Cardiac muscle cell (in vitro differentiated cells and primary cell): Measurements from ENCODE around the gene NOL9. TPM values are rescaled to one million over a fixed set of nuclear protein-coding genes. Genes with fewer than 3 reads are reported as not detected.

ENCODE experiments used
- DNase-seq, 2 donors: peaks; one replicate each; pipeline versions ENCODE4 v3.0.0 to v3.0.0-alpha.2; 2010 to 2017; ENCODE audit warnings: low read depth in 1 of 2, low spot score in 1 of 2
- H3K27ac ChIP-seq: fragments of 200-600 bp; sonication (generic); 2 replicates; pipeline ENCODE4 v1.5.1; 2016
- H3K27me3 ChIP-seq: fragments of 200-600 bp; sonication (generic); 2 replicates; pipeline ENCODE4 v1.6.0; 2016; ENCODE audit warnings: control low read depth
- H3K36me3 ChIP-seq: fragments of 200-600 bp; sonication (generic); 2 replicates; pipeline ENCODE4 v1.5.1; 2016; ENCODE audit warnings: control low read depth
- H3K4me1 ChIP-seq: fragments of 200-600 bp; sonication (generic); 2 replicates; pipeline ENCODE4 v1.8.1; 2017; ENCODE audit warnings: low read depth, mild to moderate bottlenecking, mixed run types
- H3K4me3 ChIP-seq: fragments of 200-600 bp; sonication (generic); 2 replicates; pipeline ENCODE4 v1.5.1; 2016; ENCODE audit warnings: mild to moderate bottlenecking
- H3K9me3 ChIP-seq: fragments of 200-600 bp; sonication (generic); 2 replicates; pipeline ENCODE4 v1.5.1; 2017; ENCODE audit warnings: low read depth, mild to moderate bottlenecking, control low read depth
- polyA plus RNA-seq: library from polyadenylated mRNA; unstranded; fragments of >200 nt; fragmentation: Nextera tagmentation; extraction: Ambion mirVana; gene quantifications from 2 replicates; pipeline ENCODE4 v1.2.1, GENCODE V29; 2016
- total RNA-seq: library from RNA; depleted of rRNA; stranded (reverse); fragments of >200 nt; gene quantifications from 2 replicates; pipeline ENCODE4 v1.2.3, GENCODE V29; 2016
- TF ChIP-seq, protein P1 (sequence below): IDR thresholded peaks from 2 replicates; pipeline ENCODE4 v1.5.1; 2012; ENCODE audit warnings: low read depth, mild to moderate bottlenecking, low read length

The NOL9 gene
- total and polyA plus RNA-seq, 2 experiments from 2014 or later, result 12.9 to 22.4 TPM

DNA sequence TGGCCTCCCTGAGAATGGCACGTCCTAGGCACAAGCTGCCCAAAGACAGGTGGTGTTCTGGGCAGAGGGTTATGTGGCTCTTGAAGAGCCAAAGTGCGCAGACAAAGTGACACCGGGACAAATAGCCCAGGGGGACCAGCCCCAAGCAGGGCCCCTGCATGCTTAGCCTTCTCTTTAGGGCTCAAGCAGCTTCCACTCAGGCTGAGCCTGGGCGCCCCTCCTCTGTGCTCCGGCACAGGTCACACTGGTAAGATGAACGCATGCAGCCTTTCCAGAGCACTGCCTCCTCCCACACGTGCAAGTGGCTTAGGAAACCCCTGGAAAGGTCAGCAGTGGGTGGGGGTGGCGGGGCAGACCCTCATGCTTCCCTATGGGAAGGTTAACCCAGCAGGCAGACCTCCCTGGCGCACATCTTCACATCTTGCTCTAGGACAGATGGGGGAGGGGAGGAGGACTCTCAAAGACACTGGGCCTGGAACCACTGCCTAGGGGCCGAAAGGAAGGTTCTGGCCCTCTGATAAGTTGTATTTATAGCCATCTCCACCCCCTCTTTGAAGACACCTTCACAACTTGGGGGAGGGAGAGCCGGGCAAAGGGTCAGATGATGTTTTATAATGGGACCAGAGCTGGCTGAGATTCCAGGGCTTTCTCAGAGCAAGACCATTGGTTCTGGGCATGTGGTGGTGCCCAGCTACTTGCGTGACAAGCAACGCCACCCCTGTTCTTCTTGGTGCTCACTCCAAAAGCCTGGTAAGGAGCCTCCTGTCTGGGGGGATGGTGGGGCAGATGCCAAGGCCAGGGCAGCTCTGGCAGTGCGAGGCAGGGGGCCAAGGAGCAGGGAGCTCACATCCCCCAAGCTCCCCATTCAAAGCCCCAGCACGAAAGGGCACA lies 42.8 kb upstream of the NOL9 start:
- H3K9me3 ChIP-seq, result no peaks in the 10 kb centered on the region
- DNase-seq, result peak in 1 of 2 donors; percentile 60
- H3K27ac ChIP-seq, result peak overlapping the region; percentile 86
- peaks cover 31% of the 10 kb centered on the region for H3K4me1 ChIP-seq
- no peaks in the 10 kb centered on the region for H3K27me3 ChIP-seq
- H3K36me3 ChIP-seq, result peaks cover 43% of the 10 kb centered on the region
- TF ChIP-seq, protein P1, sequence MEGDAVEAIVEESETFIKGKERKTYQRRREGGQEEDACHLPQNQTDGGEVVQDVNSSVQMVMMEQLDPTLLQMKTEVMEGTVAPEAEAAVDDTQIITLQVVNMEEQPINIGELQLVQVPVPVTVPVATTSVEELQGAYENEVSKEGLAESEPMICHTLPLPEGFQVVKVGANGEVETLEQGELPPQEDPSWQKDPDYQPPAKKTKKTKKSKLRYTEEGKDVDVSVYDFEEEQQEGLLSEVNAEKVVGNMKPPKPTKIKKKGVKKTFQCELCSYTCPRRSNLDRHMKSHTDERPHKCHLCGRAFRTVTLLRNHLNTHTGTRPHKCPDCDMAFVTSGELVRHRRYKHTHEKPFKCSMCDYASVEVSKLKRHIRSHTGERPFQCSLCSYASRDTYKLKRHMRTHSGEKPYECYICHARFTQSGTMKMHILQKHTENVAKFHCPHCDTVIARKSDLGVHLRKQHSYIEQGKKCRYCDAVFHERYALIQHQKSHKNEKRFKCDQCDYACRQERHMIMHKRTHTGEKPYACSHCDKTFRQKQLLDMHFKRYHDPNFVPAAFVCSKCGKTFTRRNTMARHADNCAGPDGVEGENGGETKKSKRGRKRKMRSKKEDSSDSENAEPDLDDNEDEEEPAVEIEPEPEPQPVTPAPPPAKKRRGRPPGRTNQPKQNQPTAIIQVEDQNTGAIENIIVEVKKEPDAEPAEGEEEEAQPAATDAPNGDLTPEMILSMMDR, result no peak
- H3K4me3 ChIP-seq, result no peak overlapping the region

DNA sequence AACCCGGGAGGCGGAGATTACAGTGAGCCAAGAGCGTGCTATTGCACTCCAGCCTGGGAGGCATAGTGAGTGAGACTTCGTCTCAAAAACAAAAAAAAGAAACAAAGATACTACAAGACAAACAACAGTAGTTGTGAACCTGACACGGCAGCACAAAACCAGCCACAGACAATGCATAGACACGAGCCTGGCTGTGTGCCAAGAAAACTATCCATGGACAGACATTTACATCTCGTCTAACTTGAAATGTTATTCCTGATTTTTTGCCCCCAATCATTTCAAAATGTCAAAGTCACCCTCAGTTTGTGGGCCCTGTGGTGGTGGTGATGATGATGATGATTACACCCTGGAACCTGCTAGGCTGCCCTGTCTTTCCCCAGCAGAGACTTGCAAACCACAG lies 42.0 kb upstream of the NOL9 start:
- H3K27me3 ChIP-seq, result no peaks in the 10 kb centered on the region
- no peak for DNase-seq
- peak overlapping the region; percentile 86 for H3K27ac ChIP-seq
- no peak overlapping the region for H3K4me3 ChIP-seq
- peaks cover 31% of the 10 kb centered on the region for H3K4me1 ChIP-seq
- H3K9me3 ChIP-seq, result no peaks in the 10 kb centered on the region
- TF ChIP-seq, protein P1, result no peak
- peaks cover 43% of the 10 kb centered on the region for H3K36me3 ChIP-seq

DNA sequence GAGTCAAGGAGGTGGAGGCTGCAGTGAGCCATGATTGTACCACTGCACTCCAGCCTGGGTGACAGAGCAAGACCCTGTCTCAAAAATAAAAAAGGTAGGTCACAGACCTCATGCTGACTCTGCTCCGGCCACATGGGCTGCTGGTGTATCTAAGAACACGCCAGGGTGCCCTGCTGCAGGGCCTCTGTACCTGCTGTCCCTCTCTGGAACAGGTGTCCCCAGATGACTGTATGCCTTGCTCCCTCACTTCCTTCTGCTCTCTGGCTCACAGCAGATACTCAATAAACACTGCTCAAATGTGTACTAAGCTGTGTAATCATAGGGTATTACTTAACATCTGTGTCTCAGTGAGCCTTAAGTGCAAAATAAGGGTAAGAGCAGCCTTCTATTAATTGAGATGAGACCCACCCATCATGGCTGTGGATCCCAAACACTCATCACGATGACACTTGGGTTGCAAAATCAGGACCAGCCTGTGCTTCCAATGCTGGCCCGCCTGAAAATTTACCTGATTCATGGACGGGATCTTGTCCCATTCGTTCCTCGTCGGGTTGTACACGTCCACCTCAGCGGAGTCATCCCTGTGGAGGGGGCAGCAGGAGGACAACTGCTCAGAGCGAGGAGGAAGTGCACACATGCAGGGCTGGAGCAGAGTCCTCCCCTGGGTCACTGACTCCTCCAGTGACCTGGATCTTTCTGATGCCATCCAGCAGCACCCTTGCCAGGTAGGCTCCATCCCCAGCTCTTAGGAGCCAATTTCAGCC lies 40.8 kb upstream of the NOL9 start:
- H3K36me3 ChIP-seq, result peaks cover 53% of the 10 kb centered on the region
- no peaks in the 10 kb centered on the region for H3K9me3 ChIP-seq
- H3K27ac ChIP-seq, result no peak overlapping the region
- TF ChIP-seq, protein P1, result no peak
- no peak for DNase-seq
- no peaks in the 10 kb centered on the region for H3K27me3 ChIP-seq
- H3K4me1 ChIP-seq, result peaks cover 26% of the 10 kb centered on the region
- no peak overlapping the region for H3K4me3 ChIP-seq

DNA sequence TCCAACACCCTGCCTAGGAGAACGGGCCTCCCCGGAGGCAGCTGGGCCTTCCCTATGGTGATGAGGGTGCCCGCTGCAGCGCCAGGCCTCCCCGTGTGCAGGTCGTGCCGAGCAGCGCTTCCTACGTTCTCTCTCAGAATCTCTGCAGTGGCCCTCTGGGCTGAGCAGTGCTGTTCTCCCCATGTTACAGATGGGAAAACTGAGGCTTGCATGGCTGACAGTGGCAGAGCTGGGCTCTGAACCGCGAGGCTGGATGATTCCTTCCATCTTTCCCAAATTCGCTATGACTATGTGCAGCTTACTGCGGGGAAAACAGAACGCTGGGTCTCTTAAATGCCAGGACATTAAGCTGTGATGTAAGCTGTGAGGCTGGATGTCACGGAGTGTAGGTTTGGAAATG lies 39.5 kb upstream of the NOL9 start:
- peaks cover 20% of the 10 kb centered on the region for H3K4me1 ChIP-seq
- H3K36me3 ChIP-seq, result peaks cover 65% of the 10 kb centered on the region
- no peak for DNase-seq
- no peaks in the 10 kb centered on the region for H3K27me3 ChIP-seq
- H3K27ac ChIP-seq, result no peak overlapping the region
- H3K4me3 ChIP-seq, result no peak overlapping the region
- TF ChIP-seq, protein P1, result no peak
- H3K9me3 ChIP-seq, result no peaks in the 10 kb centered on the region

DNA sequence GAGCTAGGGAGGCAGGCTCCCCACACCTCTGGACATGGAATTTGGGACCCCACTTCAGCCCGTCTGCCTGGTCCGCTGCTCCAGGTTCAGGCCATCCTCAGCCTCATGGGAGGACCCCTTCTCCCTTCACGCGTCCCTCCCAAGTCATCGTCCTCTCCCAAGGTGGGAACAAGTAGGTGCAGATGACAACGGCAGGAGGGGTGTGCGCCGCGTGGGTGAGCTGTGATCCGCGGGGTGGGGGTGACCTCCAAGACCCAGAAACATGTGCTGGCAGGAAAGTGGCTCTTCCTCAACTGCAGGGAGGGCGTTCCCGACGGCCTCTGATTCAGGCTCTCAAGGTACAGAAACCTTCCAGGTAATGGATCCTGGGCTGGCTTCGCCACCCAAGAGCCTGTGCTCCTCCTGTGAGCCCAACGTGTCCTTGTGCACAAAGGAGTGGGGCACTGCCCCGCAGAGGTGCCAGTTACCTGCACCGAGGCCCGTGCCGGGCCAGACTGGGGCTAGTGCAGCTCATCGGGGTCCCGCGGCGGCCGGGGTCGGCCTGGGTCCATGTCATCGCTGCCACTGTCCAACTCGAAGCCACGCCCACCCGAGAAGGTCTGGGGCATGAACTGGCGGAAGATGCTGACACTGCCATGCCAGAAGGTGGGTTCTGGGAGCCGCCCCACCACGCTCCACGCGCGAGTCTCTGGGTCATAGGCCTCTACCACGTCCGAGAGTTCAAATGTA lies 38.7 kb upstream of the NOL9 start:
- TF ChIP-seq, protein P1, result no peak
- DNase-seq, result no peak
- H3K4me3 ChIP-seq, result no peak overlapping the region
- H3K27me3 ChIP-seq, result no peaks in the 10 kb centered on the region
- no peak overlapping the region for H3K27ac ChIP-seq
- no peaks in the 10 kb centered on the region for H3K9me3 ChIP-seq
- peaks cover 17% of the 10 kb centered on the region for H3K4me1 ChIP-seq
- peaks cover 70% of the 10 kb centered on the region for H3K36me3 ChIP-seq
